Hindlimb muscle (tissue), 1 donor: Measurements from ENCODE around the gene ZNF432. TPM values are rescaled to one million over a fixed set of nuclear protein-coding genes. Genes with fewer than 3 reads are reported as not detected.
A peak's percentile ranks its signal among the peaks of the same experiment; 100 is the strongest.
"Not testable (repeated sequence)": the region's sequence is repeated elsewhere in the genome, so short reads cannot be mapped to it uniquely, and the experiment has no call there.

Source experiments
- DNase-seq: peaks from one replicate; pipeline ENCODE4 v3.0.0-alpha.2; 2013
- polyA plus RNA-seq: library from polyadenylated mRNA; unstranded; fragments of 120-200 nt; gene quantifications from one replicate; pipeline ENCODE4 v1.2.1, GENCODE V29; 2013; ENCODE audit not compliant: insufficient read length

Gene ZNF432
- 10.6 TPM for polyA plus RNA-seq

- DNase-seq: peak; percentile 97
Observed at GRCh38 chr19:52048555-52049501, at the start of gene ZNF432. Gene ZNF432 (minus strand): TSS chr19:52048838. CDS start chr19:52046868, 1,970 bp downstream.

- DNase-seq: not testable (repeated sequence)
Observed at GRCh38 chr19:52096416-52096815, 47.8 kb upstream of the ZNF432 start.

- DNase-seq: peak; percentile 94
Observed at GRCh38 chr19:52095172-52096014, 46.8 kb upstream of the ZNF432 start, which contains the start of gene ZNF841. Gene ZNF841 (minus strand): TSS chr19:52095765. CDS start chr19:52084801, 10,964 bp downstream.

GRCh38 chr19:52094526-52095130 is 46.0 kb upstream of the ZNF432 start:
- DNase-seq: no peak

GRCh38 chr19:52086481-52086880 is 37.8 kb upstream of the ZNF432 start:
- no peak for DNase-seq

- no peak for DNase-seq
Observed at GRCh38 chr19:52070496-52070895, 21.9 kb upstream of the ZNF432 start.

- no peak for DNase-seq
Observed at GRCh38 chr19:52069653-52070052, 21.0 kb upstream of the ZNF432 start.

GRCh38 chr19:52066258-52066863 is 17.7 kb upstream of the ZNF432 start:
- no peak for DNase-seq

- no peak for DNase-seq
Observed at GRCh38 chr19:52065399-52065798, 16.8 kb upstream of the ZNF432 start.

GRCh38 chr19:52056480-52056879 is 7.8 kb upstream of the ZNF432 start:
- not testable (repeated sequence) for DNase-seq

GRCh38 chr19:52051736-52052135 is 3.1 kb upstream of the ZNF432 start:
- DNase-seq: not testable (repeated sequence)

GRCh38 chr19:52039169-52039568 is 9.5 kb downstream of the ZNF432 start:
- DNase-seq: no peak

- no peak for DNase-seq
Observed at GRCh38 chr19:52034051-52034728, 14.4 kb downstream of the ZNF432 start.

GRCh38 chr19:52028780-52029123 is 19.9 kb downstream of the ZNF432 start:
- DNase-seq: no peak

- DNase-seq: peak; percentile 92
Observed at GRCh38 chr19:52028027-52028779, 20.4 kb downstream of the ZNF432 start, which contains the start of gene ZNF614. Gene ZNF614 (minus strand): TSS chr19:52028379. CDS start chr19:52025745, 2,634 bp downstream.

- DNase-seq: not testable (repeated sequence)
Observed at GRCh38 chr19:52026255-52026990, 22.2 kb downstream of the ZNF432 start.

GRCh38 chr19:52024478-52024877 is 24.2 kb downstream of the ZNF432 start:
- DNase-seq: not testable (repeated sequence)

GRCh38 chr19:52022193-52022592 is 26.4 kb downstream of the ZNF432 start:
- no peak for DNase-seq

GRCh38 chr19:52020506-52020905 is 28.1 kb downstream of the ZNF432 start:
- no peak for DNase-seq

GRCh38 chr19:52010674-52011073 is 38.0 kb downstream of the ZNF432 start:
- DNase-seq: no peak
